HepG2 (cell line): Measurements from ENCODE around the gene MYH9. TPM values are rescaled to one million over a fixed set of nuclear protein-coding genes. Genes with fewer than 3 reads are reported as not detected.

Experiments used
- CBX1 ChIP-seq: IDR thresholded peaks from one replicate; pipeline ENCODE4 v1.6.1; 2016; ENCODE audit warnings: antibody characterized with exemption, low read depth
- CREBL2 ChIP-seq: sonication (generic); formaldehyde crosslinking; IDR thresholded peaks from 2 replicates; pipeline ENCODE4 v1.8.1; 2023; ENCODE audit warnings: missing genetic modification reagents, mild to moderate bottlenecking, borderline replicate concordance
- GFI1 ChIP-seq: sonication (generic); formaldehyde crosslinking; IDR thresholded peaks from 2 replicates; pipeline ENCODE4 v1.5.0; 2020; ENCODE audit warnings: missing genetic modification reagents, mild to moderate bottlenecking, borderline replicate concordance
- HOMEZ ChIP-seq: IDR thresholded peaks from 2 replicates; pipeline ENCODE4 v1.6.1; 2016; ENCODE audit warnings: low read depth
- JARID2 ChIP-seq: sonication (generic); formaldehyde crosslinking; IDR thresholded peaks from 2 replicates; pipeline ENCODE4 v1.8.1; 2023; ENCODE audit warnings: missing genetic modification reagents, inconsistent platforms; ENCODE audit not compliant: insufficient replicate concordance
- JUNB ChIP-seq: sonication (generic); formaldehyde crosslinking; IDR thresholded peaks from 2 replicates; pipeline ENCODE4 v1.8.0; 2022; ENCODE audit warnings: missing genetic modification reagents, mild to moderate bottlenecking, borderline replicate concordance
- KDM5B ChIP-seq: sonication (generic); formaldehyde crosslinking; IDR thresholded peaks from 2 replicates; pipeline ENCODE4 v1.4.0; 2020; ENCODE audit warnings: missing genetic modification reagents, mild to moderate bottlenecking, borderline replicate concordance
- MLXIP ChIP-seq: sonication (generic); formaldehyde crosslinking; IDR thresholded peaks from 2 replicates; pipeline ENCODE4 v1.9.0; 2021; ENCODE audit warnings: missing genetic modification reagents, borderline replicate concordance
- MYPOP ChIP-seq: sonication (generic); formaldehyde crosslinking; IDR thresholded peaks from 2 replicates; pipeline ENCODE4 v1.8.1; 2023; ENCODE audit warnings: mild to moderate bottlenecking, moderate library complexity, missing genetic modification reagents
- PHB2 ChIP-seq: fragments of 450-650 bp; IDR thresholded peaks from 2 replicates; pipeline ENCODE4 v1.6.1; 2018; ENCODE audit not compliant: partially characterized antibody
- SATB2 ChIP-seq: sonication (generic); formaldehyde crosslinking; IDR thresholded peaks from 2 replicates; pipeline ENCODE4 v1.5.0; 2020; ENCODE audit warnings: missing genetic modification reagents
- ZBTB7A ChIP-seq: sonication (generic); formaldehyde crosslinking; IDR thresholded peaks from 2 replicates; pipeline ENCODE4 v1.8.0; 2022; ENCODE audit warnings: mild to moderate bottlenecking, missing genetic modification reagents
- ZNF24 ChIP-seq: fragments of 450-650 bp; IDR thresholded peaks from 2 replicates; pipeline ENCODE4 v1.6.1; 2017; ENCODE audit warnings: antibody characterized with exemption, mild to moderate bottlenecking
- ZNF260 ChIP-seq: sonication (generic); formaldehyde crosslinking; IDR thresholded peaks from 2 replicates; pipeline ENCODE4 v1.4.0; 2020; ENCODE audit warnings: missing genetic modification reagents, low read depth, mild to moderate bottlenecking, borderline replicate concordance
- ZNF724P ChIP-seq: sonication (generic); formaldehyde crosslinking; IDR thresholded peaks from 2 replicates; pipeline ENCODE4 v1.8.0; 2022; ENCODE audit warnings: missing genetic modification reagents, borderline replicate concordance
- ZNF766 ChIP-seq: sonication (generic); formaldehyde crosslinking; IDR thresholded peaks from 2 replicates; pipeline ENCODE4 v1.5.0; 2020; ENCODE audit warnings: missing genetic modification reagents, borderline replicate concordance
- ZNF790 ChIP-seq: sonication (generic); formaldehyde crosslinking; IDR thresholded peaks from 2 replicates; pipeline ENCODE4 v1.8.0; 2022; ENCODE audit warnings: missing genetic modification reagents, mild to moderate bottlenecking, borderline replicate concordance
- polyA plus RNA-seq, 8 experiments: library from polyadenylated mRNA; depleted of rRNA in 3 of 8; stranded (reverse) in 7 of 8; unstranded in 1 of 8; fragments of >200 nt; fragmentation: Illumina TruSeq in 4 of 8; extraction: Trizol in 4 of 8; gene quantifications; 2 replicates each; pipeline versions ENCODE4 v1.2.1 to v1.2.3, GENCODE V29; 2011 to 2016; ENCODE audit warnings: low read depth in 4 of 8, missing spikeins in 1 of 8, mixed read lengths in 1 of 8; ENCODE audit not compliant: insufficient read depth in 1 of 8
- total RNA-seq, 5 experiments: library from RNA; depleted of rRNA; stranded (reverse); fragments of >200 nt; fragmentation: Illumina TruSeq; extraction: Trizol; gene quantifications; 2 replicates each; pipeline ENCODE4 v1.2.3, GENCODE V29; 2016; ENCODE audit warnings: low read depth in 1 of 5
- TF ChIP-seq, protein P1 (sequence below): sonication (generic); formaldehyde crosslinking; IDR thresholded peaks from 2 replicates; pipeline ENCODE4 v1.8.1; 2023; ENCODE audit warnings: mild to moderate bottlenecking, missing genetic modification reagents
- TF ChIP-seq, protein P2 (sequence below): sonication (generic); formaldehyde crosslinking; IDR thresholded peaks from 2 replicates; pipeline ENCODE4 v1.4.0; 2020; ENCODE audit warnings: mild to moderate bottlenecking, low read depth, missing genetic modification reagents

The MYH9 gene
- total and polyA plus RNA-seq, 2 of the 13 experiments (the other 11 are each of a cell fraction or from before 2014, with no cell fraction given) = 50.7 to 98.5 TPM

GRCh38 chr22:36419177-36419911, 31.6 kb upstream of the MYH9 start (continued):
- TF ChIP-seq GFI1 (CRISPR knock-in tag) = peak; percentile 80
- TF ChIP-seq, protein P1, sequence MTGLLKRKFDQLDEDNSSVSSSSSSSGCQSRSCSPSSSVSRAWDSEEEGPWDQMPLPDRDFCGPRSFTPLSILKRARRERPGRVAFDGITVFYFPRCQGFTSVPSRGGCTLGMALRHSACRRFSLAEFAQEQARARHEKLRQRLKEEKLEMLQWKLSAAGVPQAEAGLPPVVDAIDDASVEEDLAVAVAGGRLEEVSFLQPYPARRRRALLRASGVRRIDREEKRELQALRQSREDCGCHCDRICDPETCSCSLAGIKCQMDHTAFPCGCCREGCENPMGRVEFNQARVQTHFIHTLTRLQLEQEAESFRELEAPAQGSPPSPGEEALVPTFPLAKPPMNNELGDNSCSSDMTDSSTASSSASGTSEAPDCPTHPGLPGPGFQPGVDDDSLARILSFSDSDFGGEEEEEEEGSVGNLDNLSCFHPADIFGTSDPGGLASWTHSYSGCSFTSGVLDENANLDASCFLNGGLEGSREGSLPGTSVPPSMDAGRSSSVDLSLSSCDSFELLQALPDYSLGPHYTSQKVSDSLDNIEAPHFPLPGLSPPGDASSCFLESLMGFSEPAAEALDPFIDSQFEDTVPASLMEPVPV (CRISPR knock-in tag) = no peak
- TF ChIP-seq ZNF24 = no peak
- no peak for TF ChIP-seq JARID2 (CRISPR knock-in tag)
- TF ChIP-seq CBX1 = no peak
- TF ChIP-seq SATB2 = no peak
- peak; percentile 41; the same call in 1 of the 2 replicates for TF ChIP-seq MLXIP (CRISPR knock-in tag)
- peak; percentile 86; the same call in 1 of the 2 replicates for TF ChIP-seq MYPOP (CRISPR knock-in tag)
- peak; percentile 35; the same call in 1 of the 2 replicates for TF ChIP-seq HOMEZ (CRISPR knock-in tag)
- peak; percentile 18; the same call in 1 of the 2 replicates for TF ChIP-seq KDM5B
- peak; percentile 32; the same call in 1 of the 2 replicates for TF ChIP-seq ZBTB7A (CRISPR knock-in tag)
- TF ChIP-seq, protein P2, sequence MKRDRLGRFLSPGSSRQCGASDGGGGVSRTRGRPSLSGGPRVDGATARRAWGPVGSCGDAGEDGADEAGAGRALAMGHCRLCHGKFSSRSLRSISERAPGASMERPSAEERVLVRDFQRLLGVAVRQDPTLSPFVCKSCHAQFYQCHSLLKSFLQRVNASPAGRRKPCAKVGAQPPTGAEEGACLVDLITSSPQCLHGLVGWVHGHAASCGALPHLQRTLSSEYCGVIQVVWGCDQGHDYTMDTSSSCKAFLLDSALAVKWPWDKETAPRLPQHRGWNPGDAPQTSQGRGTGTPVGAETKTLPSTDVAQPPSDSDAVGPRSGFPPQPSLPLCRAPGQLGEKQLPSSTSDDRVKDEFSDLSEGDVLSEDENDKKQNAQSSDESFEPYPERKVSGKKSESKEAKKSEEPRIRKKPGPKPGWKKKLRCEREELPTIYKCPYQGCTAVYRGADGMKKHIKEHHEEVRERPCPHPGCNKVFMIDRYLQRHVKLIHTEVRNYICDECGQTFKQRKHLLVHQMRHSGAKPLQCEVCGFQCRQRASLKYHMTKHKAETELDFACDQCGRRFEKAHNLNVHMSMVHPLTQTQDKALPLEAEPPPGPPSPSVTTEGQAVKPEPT (CRISPR knock-in tag) = 0 out of 2 replicates have a peak, but pooled peaks have one; percentile 46
- TF ChIP-seq ZNF724P (CRISPR knock-in tag) = no peak; the same call in 1 of the 2 replicates
- no peak for TF ChIP-seq ZNF766 (CRISPR knock-in tag)
- TF ChIP-seq JUNB = no peak; the same call in 1 of the 2 replicates
- no peak for TF ChIP-seq CREBL2 (CRISPR knock-in tag)
- TF ChIP-seq ZNF260 (CRISPR knock-in tag) = no peak
- TF ChIP-seq ZNF790 (CRISPR knock-in tag) = no peak
- no peak for TF ChIP-seq PHB2
